ENCODE data around the gene SORCS3.

SORCS3 gene

GRCh38 chr10:104907521-104907920, 266.4 kb downstream of the SORCS3 start:
- H3K4me3 ChIP-seq (ENCODE audit: low read depth, low read length), result no peak overlapping the region

- no peak overlapping the region for H3K4me3 ChIP-seq (ENCODE audit: low read depth, low read length)
Measured at GRCh38 chr10:104908581-104908980, 267.5 kb downstream of the SORCS3 start.

- no peak overlapping the region for H3K4me3 ChIP-seq (ENCODE audit: low read depth, low read length)
Measured at GRCh38 chr10:104910712-104911111, 269.6 kb downstream of the SORCS3 start.

- H3K4me3 ChIP-seq (ENCODE audit: low read depth, low read length), result no peak overlapping the region
Measured at GRCh38 chr10:104913390-104913789, 272.3 kb downstream of the SORCS3 start.

- H3K4me3 ChIP-seq (ENCODE audit: low read depth, low read length), result no peak overlapping the region
Measured at GRCh38 chr10:104920476-104920875, 279.4 kb downstream of the SORCS3 start.

- no peak overlapping the region for H3K4me3 ChIP-seq (ENCODE audit: low read depth, low read length)
Measured at GRCh38 chr10:104921763-104922162, 280.7 kb downstream of the SORCS3 start.

GRCh38 chr10:104922810-104923209, 281.7 kb downstream of the SORCS3 start:
- H3K4me3 ChIP-seq (ENCODE audit: low read depth, low read length), result no peak overlapping the region

GRCh38 chr10:104923501-104923900, 282.4 kb downstream of the SORCS3 start:
- H3K4me3 ChIP-seq (ENCODE audit: low read depth, low read length), result no peak overlapping the region

- no peak overlapping the region for H3K4me3 ChIP-seq (ENCODE audit: low read depth, low read length)
Measured at GRCh38 chr10:104924101-104924795, 283.2 kb downstream of the SORCS3 start.

GRCh38 chr10:104925232-104925851, 284.3 kb downstream of the SORCS3 start:
- H3K4me3 ChIP-seq (ENCODE audit: low read depth, low read length), result no peak overlapping the region

GRCh38 chr10:104928734-104929133, 287.6 kb downstream of the SORCS3 start:
- H3K4me3 ChIP-seq (ENCODE audit: low read depth, low read length), result no peak overlapping the region

- H3K4me3 ChIP-seq (ENCODE audit: low read depth, low read length), result no peak overlapping the region
Measured at GRCh38 chr10:104931612-104932134, 290.6 kb downstream of the SORCS3 start.

- H3K4me3 ChIP-seq (ENCODE audit: low read depth, low read length), result no peak overlapping the region
Measured at GRCh38 chr10:104935656-104936055, 294.6 kb downstream of the SORCS3 start.

GRCh38 chr10:104937567-104937966, 296.5 kb downstream of the SORCS3 start:
- no peak overlapping the region for H3K4me3 ChIP-seq (ENCODE audit: low read depth, low read length)

- no peak overlapping the region for H3K4me3 ChIP-seq (ENCODE audit: low read depth, low read length)
Measured at GRCh38 chr10:104938031-104938430, 296.9 kb downstream of the SORCS3 start.

- no peak overlapping the region for H3K4me3 ChIP-seq (ENCODE audit: low read depth, low read length)
Measured at GRCh38 chr10:104941662-104942061, 300.6 kb downstream of the SORCS3 start.

GRCh38 chr10:104947314-104947713, 306.2 kb downstream of the SORCS3 start:
- H3K4me3 ChIP-seq (ENCODE audit: low read depth, low read length), result no peak overlapping the region

GRCh38 chr10:104957178-104957841, 316.2 kb downstream of the SORCS3 start:
- no peak overlapping the region for H3K4me3 ChIP-seq (ENCODE audit: low read depth, low read length)

- no peak overlapping the region for H3K4me3 ChIP-seq (ENCODE audit: low read depth, low read length)
Measured at GRCh38 chr10:104966563-104967297, 325.6 kb downstream of the SORCS3 start.

GRCh38 chr10:104980368-104980767, 339.3 kb downstream of the SORCS3 start:
- H3K4me3 ChIP-seq (ENCODE audit: low read depth, low read length), result no peak overlapping the region

GRCh38 chr10:104981995-104982394, 340.9 kb downstream of the SORCS3 start:
- no peak overlapping the region for H3K4me3 ChIP-seq (ENCODE audit: low read depth, low read length)
